ENCODE data around the gene TNFRSF1B.

- TF ChIP-seq POLR2AphosphoS5 (IDR thresholded peaks at IDR 0.05; ENCODE audit: low read depth, low read length) (no peak), SIN3A (IDR thresholded peaks at IDR 0.05; ENCODE audit: low read depth) (no peak), POLR2A (IDR thresholded peaks at IDR 0.05; ENCODE audit: borderline replicate concordance, extremely low read depth, insufficient read depth, insufficient read length) (no peak)
- TF ChIP-seq, protein P1, sequence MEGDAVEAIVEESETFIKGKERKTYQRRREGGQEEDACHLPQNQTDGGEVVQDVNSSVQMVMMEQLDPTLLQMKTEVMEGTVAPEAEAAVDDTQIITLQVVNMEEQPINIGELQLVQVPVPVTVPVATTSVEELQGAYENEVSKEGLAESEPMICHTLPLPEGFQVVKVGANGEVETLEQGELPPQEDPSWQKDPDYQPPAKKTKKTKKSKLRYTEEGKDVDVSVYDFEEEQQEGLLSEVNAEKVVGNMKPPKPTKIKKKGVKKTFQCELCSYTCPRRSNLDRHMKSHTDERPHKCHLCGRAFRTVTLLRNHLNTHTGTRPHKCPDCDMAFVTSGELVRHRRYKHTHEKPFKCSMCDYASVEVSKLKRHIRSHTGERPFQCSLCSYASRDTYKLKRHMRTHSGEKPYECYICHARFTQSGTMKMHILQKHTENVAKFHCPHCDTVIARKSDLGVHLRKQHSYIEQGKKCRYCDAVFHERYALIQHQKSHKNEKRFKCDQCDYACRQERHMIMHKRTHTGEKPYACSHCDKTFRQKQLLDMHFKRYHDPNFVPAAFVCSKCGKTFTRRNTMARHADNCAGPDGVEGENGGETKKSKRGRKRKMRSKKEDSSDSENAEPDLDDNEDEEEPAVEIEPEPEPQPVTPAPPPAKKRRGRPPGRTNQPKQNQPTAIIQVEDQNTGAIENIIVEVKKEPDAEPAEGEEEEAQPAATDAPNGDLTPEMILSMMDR (IDR thresholded peaks at IDR 0.05 in 2 of 3, conservative IDR thresholded peaks at IDR 0.05 in 1 of 3; ENCODE audit: borderline replicate concordance in 1 of 3, insufficient read depth in 1 of 3, low read depth in 2 of 3, low read length in 2 of 3): no peak
Observed at GRCh38 chr1:12189328-12189682, 22.5 kb downstream of the TNFRSF1B start.
